Right lung (tissue), 10 donors: ENCODE data around the gene ZNF653. TPM values are rescaled to one million over a fixed set of nuclear protein-coding genes. Genes with fewer than 3 reads are reported as not detected.

Source experiments
- DNase-seq, 2 donors: peaks; one replicate each; pipeline ENCODE4 v3.0.0-alpha.2; 2013
- long read RNA-seq, 8 donors: transcript quantifications; one replicate each; lab custom pipeline, GENCODE V29; 2026
- polyA plus RNA-seq, 5 donors: library from polyadenylated mRNA; unstranded; fragments of 120-200 nt; gene quantifications; one replicate each; pipeline versions ENCODE4 v1.2.1 to v1.2.3, GENCODE V29; 2013; ENCODE audit warnings: inconsistent platforms in 1 of 5, low replicate concordance in 1 of 5; ENCODE audit not compliant: insufficient read length in 5 of 5, insufficient read depth in 1 of 5

The ZNF653 gene
- polyA plus RNA-seq: 1 to 10 TPM; 7.4 to 9.6 (median 8.5) TPM
- long read RNA-seq, donor 1, partial matches to known transcripts: 0 of 1 reads
- long read RNA-seq, donor 1, other reads (novel, unspliced or antisense): 0 of 1 reads
- long read RNA-seq, donor 2: 0 reads
- long read RNA-seq, donor 3: 0 reads
- long read RNA-seq, donor 4: 0 reads
- long read RNA-seq, donor 5, partial matches to known transcripts: 0 of 1 reads
- long read RNA-seq, donor 5, other reads (novel, unspliced or antisense): 0 of 1 reads
- long read RNA-seq, donor 6, partial matches to known transcripts: 0 of 4 reads
- long read RNA-seq, donor 6, other reads (novel, unspliced or antisense): 0 of 4 reads
- long read RNA-seq, donor 7, partial matches to known transcripts: 0 of 1 reads
- long read RNA-seq, donor 7, other reads (novel, unspliced or antisense): 0 of 1 reads
- long read RNA-seq, donor 8, partial matches to known transcripts: 0 of 1 reads
- long read RNA-seq, donor 8, other reads (novel, unspliced or antisense): 0 of 1 reads

- DNase-seq: peak; percentile 96
Measured at GRCh38 chr19:11505504-11506100, at the start of gene ZNF653. Gene ZNF653, minus strand, starts transcription at chr19:11505839. Its CDS starts 53 bp downstream, at chr19:11505786.

- no peak for DNase-seq
Measured at GRCh38 chr19:11555246-11555645, 49.6 kb upstream of the ZNF653 start.

GRCh38 chr19:11554160-11554559 lies 48.5 kb upstream of the ZNF653 start:
- DNase-seq: no peak

GRCh38 chr19:11552666-11553372 lies 47.2 kb upstream of the ZNF653 start:
- DNase-seq: no peak

GRCh38 chr19:11551603-11552235 lies 46.1 kb upstream of the ZNF653 start:
- DNase-seq: no peak

- DNase-seq: no peak
Measured at GRCh38 chr19:11550265-11550664, 44.6 kb upstream of the ZNF653 start.

GRCh38 chr19:11549386-11549953 lies 43.8 kb upstream of the ZNF653 start:
- DNase-seq: no peak

- no peak for DNase-seq
Measured at GRCh38 chr19:11547929-11548700, 42.5 kb upstream of the ZNF653 start.

- DNase-seq: no peak
Measured at GRCh38 chr19:11541238-11541637, 35.6 kb upstream of the ZNF653 start.

GRCh38 chr19:11540645-11541044 lies 35.0 kb upstream of the ZNF653 start:
- DNase-seq: no peak

GRCh38 chr19:11539495-11540365 lies 34.1 kb upstream of the ZNF653 start:
- DNase-seq: no peak

- DNase-seq: no peak
Measured at GRCh38 chr19:11538232-11539036, 32.8 kb upstream of the ZNF653 start, which contains the start of gene CNN1. Gene CNN1, plus strand, starts transcription at chr19:11538851. Its CDS starts 77 bp downstream, at chr19:11538928.

GRCh38 chr19:11535792-11536595 lies 30.4 kb upstream of the ZNF653 start:
- DNase-seq: peak; percentile 79 to 80

GRCh38 chr19:11534948-11535347 lies 29.3 kb upstream of the ZNF653 start:
- DNase-seq: no peak

GRCh38 chr19:11534538-11534937 lies 28.9 kb upstream of the ZNF653 start:
- no peak for DNase-seq

- DNase-seq: peak in 1 of 2 donors; percentile 64
Measured at GRCh38 chr19:11530432-11530831, 24.8 kb upstream of the ZNF653 start.

GRCh38 chr19:11528551-11529341 lies 23.1 kb upstream of the ZNF653 start, which contains the start of gene ECSIT:
Gene ECSIT, minus strand, starts transcription at chr19:11529134. Its CDS starts 9,964 bp downstream, at chr19:11519170.
- peak; percentile 97 for DNase-seq
